HepG2 (cell line): ENCODE measurements around the gene MCEE. TPM values are rescaled to one million over a fixed set of nuclear protein-coding genes. Genes with fewer than 3 reads are reported as not detected.

ENCODE experiments used
- ASH2L ChIP-seq: fragments of 300-600, 200-600 bp; sonication (generic); IDR thresholded peaks from 2 replicates; pipeline ENCODE4 v1.7.0; 2017; ENCODE audit warnings: low read depth, mild to moderate bottlenecking, moderate library complexity, mixed read lengths, low read length; ENCODE audit not compliant: insufficient read length
- BRCA1 ChIP-seq: sonication (generic); formaldehyde crosslinking; IDR thresholded peaks from 2 replicates; pipeline ENCODE4 v1.4.0; 2020; ENCODE audit warnings: missing genetic modification reagents
- CBFB ChIP-seq: sonication (generic); formaldehyde crosslinking; IDR thresholded peaks from 2 replicates; pipeline ENCODE4 v1.4.0; 2020; ENCODE audit warnings: missing genetic modification reagents
- EZH2 ChIP-seq: conservative IDR thresholded peaks from 2 replicates; pipeline ENCODE4 v1.6.1; 2012; ENCODE audit warnings: mild to moderate bottlenecking, low read depth, low read length, moderate library complexity
- FOXJ3 ChIP-seq: sonication (generic); formaldehyde crosslinking; IDR thresholded peaks from 2 replicates; pipeline ENCODE4 v1.4.0; 2020; ENCODE audit warnings: missing genetic modification reagents, mild to moderate bottlenecking, borderline replicate concordance
- HDAC6 ChIP-seq: fragments of 200-600 bp; sonication (generic); IDR thresholded peaks from 2 replicates; pipeline ENCODE4 v1.7.0; 2017; ENCODE audit warnings: mild to moderate bottlenecking, antibody characterized with exemption, low read length, low read depth
- KMT2B ChIP-seq: IDR thresholded peaks from 2 replicates; pipeline ENCODE4 v1.6.1; 2016; ENCODE audit warnings: missing genetic modification reagents, missing compliant biosample characterization
- MBD4 ChIP-seq: IDR thresholded peaks from 2 replicates; pipeline ENCODE4 v1.6.1; 2012; ENCODE audit warnings: low read length, inconsistent platforms, borderline replicate concordance
- NR2F1 ChIP-seq, 2 experiments: fragments of 450-650 bp in 1 of 2; formaldehyde crosslinking in 1 of 2; IDR thresholded peaks; 2 replicates each; pipeline versions ENCODE4 v1.5.0 to v1.6.1; 2016 to 2020; ENCODE audit warnings: mild to moderate bottlenecking in 1 of 2, missing compliant biosample characterization in 1 of 2, missing genetic modification reagents in 1 of 2, moderate library complexity in 1 of 2
- SIN3A ChIP-seq: IDR thresholded peaks from 2 replicates; pipeline ENCODE4 v1.6.1; 2011; ENCODE audit warnings: low read depth, mild to moderate bottlenecking, control low read depth, low read length, borderline replicate concordance
- SIX4 ChIP-seq: sonication (generic); formaldehyde crosslinking; IDR thresholded peaks from 2 replicates; pipeline ENCODE4 v1.4.0; 2020; ENCODE audit warnings: missing genetic modification reagents
- THAP11 ChIP-seq: IDR thresholded peaks from 2 replicates; pipeline ENCODE4 v1.6.1; 2016; ENCODE audit warnings: missing biosample characterization, missing genetic modification reagents
- ZFP36L1 ChIP-seq: sonication (generic); formaldehyde crosslinking; IDR thresholded peaks from 2 replicates; pipeline ENCODE4 v1.8.0; 2022; ENCODE audit warnings: mild to moderate bottlenecking, missing genetic modification reagents, moderate library complexity
- ZNF180 ChIP-seq: sonication (generic); formaldehyde crosslinking; IDR thresholded peaks from 2 replicates; pipeline ENCODE4 v1.4.0; 2020; ENCODE audit warnings: low read depth, missing genetic modification reagents, borderline replicate concordance
- ZNF556 ChIP-seq: sonication (generic); formaldehyde crosslinking; IDR thresholded peaks from 2 replicates; pipeline ENCODE4 v1.4.0; 2020; ENCODE audit warnings: mild to moderate bottlenecking, missing genetic modification reagents, borderline replicate concordance
- ZNF605 ChIP-seq: sonication (generic); formaldehyde crosslinking; IDR thresholded peaks from 2 replicates; pipeline ENCODE4 v1.8.0; 2022; ENCODE audit warnings: mild to moderate bottlenecking, missing genetic modification reagents
- ZNF749 ChIP-seq: sonication (generic); formaldehyde crosslinking; IDR thresholded peaks from 2 replicates; pipeline ENCODE4 v1.8.0; 2022; ENCODE audit warnings: mild to moderate bottlenecking, missing genetic modification reagents, moderate library complexity, borderline replicate concordance
- ZNF788 ChIP-seq: sonication (generic); formaldehyde crosslinking; IDR thresholded peaks from 2 replicates; pipeline ENCODE4 v1.5.0; 2020; ENCODE audit warnings: mild to moderate bottlenecking, missing genetic modification reagents, borderline replicate concordance
- polyA plus RNA-seq, 8 experiments: library from polyadenylated mRNA; depleted of rRNA in 3 of 8; stranded (reverse) in 7 of 8; unstranded in 1 of 8; fragments of >200 nt; fragmentation: Illumina TruSeq in 4 of 8; extraction: Trizol in 4 of 8; gene quantifications; 2 replicates each; pipeline versions ENCODE4 v1.2.1 to v1.2.3, GENCODE V29; 2011 to 2016; ENCODE audit warnings: low read depth in 4 of 8, missing spikeins in 1 of 8, mixed read lengths in 1 of 8; ENCODE audit not compliant: insufficient read depth in 1 of 8
- total RNA-seq, 5 experiments: library from RNA; depleted of rRNA; stranded (reverse); fragments of >200 nt; fragmentation: Illumina TruSeq; extraction: Trizol; gene quantifications; 2 replicates each; pipeline ENCODE4 v1.2.3, GENCODE V29; 2016; ENCODE audit warnings: low read depth in 1 of 5
- TF ChIP-seq, protein P1 (sequence below): sonication (generic); formaldehyde crosslinking; IDR thresholded peaks from 2 replicates; pipeline ENCODE4 v1.8.0; 2022; ENCODE audit warnings: missing genetic modification reagents, low read depth, mild to moderate bottlenecking, borderline replicate concordance
- TF ChIP-seq, protein P2 (sequence below): sonication (generic); formaldehyde crosslinking; conservative IDR thresholded peaks from 2 replicates; pipeline ENCODE4 v1.4.0; 2020; ENCODE audit warnings: missing genetic modification reagents
- TF ChIP-seq, protein P3 (sequence below): sonication (generic); formaldehyde crosslinking; IDR thresholded peaks from 2 replicates; pipeline ENCODE4 v1.5.1; 2020; ENCODE audit warnings: missing genetic modification reagents, mild to moderate bottlenecking, borderline replicate concordance
- TF ChIP-seq, protein P4 (sequence below): sonication (generic); formaldehyde crosslinking; IDR thresholded peaks from 2 replicates; pipeline ENCODE4 v1.4.0; 2020; ENCODE audit warnings: missing genetic modification reagents

Gene MCEE
- total and polyA plus RNA-seq, 2 of the 13 experiments (the other 11 are each of a cell fraction or from before 2014, with no cell fraction given), result 32.0 to 66.9 TPM

DNA sequence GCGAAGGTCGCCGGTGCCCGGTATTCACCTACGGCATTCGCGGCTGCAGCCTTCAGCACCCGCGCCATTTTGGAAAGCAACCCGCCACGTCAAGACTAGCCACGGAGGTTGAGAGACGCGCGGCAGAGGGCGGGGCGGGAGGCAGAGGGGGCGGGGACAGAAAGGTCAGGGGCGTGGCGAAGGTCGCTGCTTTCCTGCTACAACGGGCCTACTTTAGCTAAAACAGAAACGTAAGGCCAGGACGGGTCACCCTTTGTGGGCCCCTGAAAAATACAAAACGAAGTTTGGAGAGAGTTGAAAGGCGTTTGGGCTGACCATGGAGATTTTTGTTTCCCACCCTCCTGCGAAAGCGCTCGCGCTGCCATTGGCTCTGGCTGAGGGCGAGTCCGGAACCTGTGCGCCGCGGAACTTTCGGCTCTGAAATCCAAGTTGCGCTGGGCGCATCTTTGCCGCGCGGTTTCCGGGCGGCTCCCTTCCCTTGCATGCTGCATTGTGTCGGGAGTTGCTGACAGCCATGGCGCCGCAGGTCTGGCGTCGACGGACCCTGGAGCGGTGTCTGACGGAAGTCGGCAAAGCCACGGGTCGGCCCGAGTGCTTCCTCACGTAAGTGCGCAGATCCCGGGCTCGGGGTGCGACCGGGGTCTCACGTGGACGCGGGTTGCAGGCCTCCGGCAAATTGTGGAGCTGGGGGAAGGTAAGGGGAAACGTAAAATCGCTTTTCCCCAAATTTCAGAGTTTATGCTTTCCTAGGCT, at the start of gene MCEE, which contains the start of gene MPHOSPH10 (continued):
- TF ChIP-seq, protein P1, sequence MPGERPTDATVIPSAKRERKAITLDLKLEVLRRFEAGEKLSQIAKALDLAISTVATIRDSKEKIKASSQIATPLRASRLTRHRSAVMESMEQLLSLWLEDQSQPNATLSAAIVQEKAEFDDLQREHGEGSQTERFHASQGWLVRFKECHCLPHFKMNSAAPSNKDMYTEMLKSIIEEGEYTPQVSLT, result 0 out of 2 replicates have a peak, but pooled peaks have one; percentile 80
- peak; percentile 96 for TF ChIP-seq BRCA1 (CRISPR knock-in tag)
- TF ChIP-seq, protein P2, sequence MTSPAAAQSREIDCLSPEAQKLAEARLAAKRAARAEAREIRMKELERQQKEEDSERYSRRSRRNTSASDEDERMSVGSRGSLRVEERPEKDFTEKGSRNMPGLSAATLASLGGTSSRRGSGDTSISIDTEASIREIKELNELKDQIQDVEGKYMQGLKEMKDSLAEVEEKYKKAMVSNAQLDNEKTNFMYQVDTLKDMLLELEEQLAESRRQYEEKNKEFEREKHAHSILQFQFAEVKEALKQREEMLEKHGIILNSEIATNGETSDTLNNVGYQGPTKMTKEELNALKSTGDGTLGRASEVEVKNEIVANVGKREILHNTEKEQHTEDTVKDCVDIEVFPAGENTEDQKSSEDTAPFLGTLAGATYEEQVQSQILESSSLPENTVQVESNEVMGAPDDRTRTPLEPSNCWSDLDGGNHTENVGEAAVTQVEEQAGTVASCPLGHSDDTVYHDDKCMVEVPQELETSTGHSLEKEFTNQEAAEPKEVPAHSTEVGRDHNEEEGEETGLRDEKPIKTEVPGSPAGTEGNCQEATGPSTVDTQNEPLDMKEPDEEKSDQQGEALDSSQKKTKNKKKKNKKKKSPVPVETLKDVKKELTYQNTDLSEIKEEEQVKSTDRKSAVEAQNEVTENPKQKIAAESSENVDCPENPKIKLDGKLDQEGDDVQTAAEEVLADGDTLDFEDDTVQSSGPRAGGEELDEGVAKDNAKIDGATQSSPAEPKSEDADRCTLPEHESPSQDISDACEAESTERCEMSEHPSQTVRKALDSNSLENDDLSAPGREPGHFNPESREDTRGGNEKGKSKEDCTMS (CRISPR knock-in tag), result peak; percentile 90
- peak; percentile 92 for TF ChIP-seq KMT2B (CRISPR knock-in tag)
- TF ChIP-seq EZH2, result no peak
- TF ChIP-seq, protein P3, sequence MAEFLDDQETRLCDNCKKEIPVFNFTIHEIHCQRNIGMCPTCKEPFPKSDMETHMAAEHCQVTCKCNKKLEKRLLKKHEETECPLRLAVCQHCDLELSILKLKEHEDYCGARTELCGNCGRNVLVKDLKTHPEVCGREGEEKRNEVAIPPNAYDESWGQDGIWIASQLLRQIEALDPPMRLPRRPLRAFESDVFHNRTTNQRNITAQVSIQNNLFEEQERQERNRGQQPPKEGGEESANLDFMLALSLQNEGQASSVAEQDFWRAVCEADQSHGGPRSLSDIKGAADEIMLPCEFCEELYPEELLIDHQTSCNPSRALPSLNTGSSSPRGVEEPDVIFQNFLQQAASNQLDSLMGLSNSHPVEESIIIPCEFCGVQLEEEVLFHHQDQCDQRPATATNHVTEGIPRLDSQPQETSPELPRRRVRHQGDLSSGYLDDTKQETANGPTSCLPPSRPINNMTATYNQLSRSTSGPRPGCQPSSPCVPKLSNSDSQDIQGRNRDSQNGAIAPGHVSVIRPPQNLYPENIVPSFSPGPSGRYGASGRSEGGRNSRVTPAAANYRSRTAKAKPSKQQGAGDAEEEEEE (CRISPR knock-in tag), result no peak
- TF ChIP-seq MBD4, result no peak
- peak; percentile 89 for TF ChIP-seq ZFP36L1 (CRISPR knock-in tag)
- peak; percentile 78; the same call in 1 of the 2 replicates for TF ChIP-seq ZNF556
- peak; percentile 97 for TF ChIP-seq ASH2L
- peak; percentile 96 for TF ChIP-seq ZNF749 (CRISPR knock-in tag)
- TF ChIP-seq FOXJ3 (CRISPR knock-in tag), result no peak; the same call in 1 of the 2 replicates
- peak; percentile 57; the same call in 1 of the 2 replicates for TF ChIP-seq CBFB (CRISPR knock-in tag)
- peak; percentile 11 to 75; a peak in 3 of 4 replicates for TF ChIP-seq NR2F1 (CRISPR knock-in tag; IDR thresholded peaks at IDR 0.05)
- TF ChIP-seq SIN3A, result peak; percentile 95
- peak; percentile 78; the same call in 1 of the 2 replicates for TF ChIP-seq SIX4 (CRISPR knock-in tag)
- TF ChIP-seq THAP11 (CRISPR knock-in tag), result peak; percentile 94
- TF ChIP-seq ZNF788 (CRISPR knock-in tag), result peak; percentile 96
- TF ChIP-seq ZNF180 (CRISPR knock-in tag), result no peak; the same call in 1 of the 2 replicates
- TF ChIP-seq ZNF605 (CRISPR knock-in tag), result peak; percentile 85
- TF ChIP-seq, protein P4, sequence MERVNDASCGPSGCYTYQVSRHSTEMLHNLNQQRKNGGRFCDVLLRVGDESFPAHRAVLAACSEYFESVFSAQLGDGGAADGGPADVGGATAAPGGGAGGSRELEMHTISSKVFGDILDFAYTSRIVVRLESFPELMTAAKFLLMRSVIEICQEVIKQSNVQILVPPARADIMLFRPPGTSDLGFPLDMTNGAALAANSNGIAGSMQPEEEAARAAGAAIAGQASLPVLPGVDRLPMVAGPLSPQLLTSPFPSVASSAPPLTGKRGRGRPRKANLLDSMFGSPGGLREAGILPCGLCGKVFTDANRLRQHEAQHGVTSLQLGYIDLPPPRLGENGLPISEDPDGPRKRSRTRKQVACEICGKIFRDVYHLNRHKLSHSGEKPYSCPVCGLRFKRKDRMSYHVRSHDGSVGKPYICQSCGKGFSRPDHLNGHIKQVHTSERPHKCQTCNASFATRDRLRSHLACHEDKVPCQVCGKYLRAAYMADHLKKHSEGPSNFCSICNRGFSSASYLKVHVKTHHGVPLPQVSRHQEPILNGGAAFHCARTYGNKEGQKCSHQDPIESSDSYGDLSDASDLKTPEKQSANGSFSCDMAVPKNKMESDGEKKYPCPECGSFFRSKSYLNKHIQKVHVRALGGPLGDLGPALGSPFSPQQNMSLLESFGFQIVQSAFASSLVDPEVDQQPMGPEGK (CRISPR knock-in tag), result peak; percentile 42
- TF ChIP-seq HDAC6, result no peak; the same call in 1 of the 2 replicates
